GM18861 (cell line): ENCODE results near the gene MLH1.
"Not testable (repeated sequence)": the region's sequence is repeated elsewhere in the genome, so short reads cannot be mapped to it uniquely, and the experiment has no call there.

Experiments
- ATAC-seq: cut with Tn5 transposase; IDR thresholded peaks from one replicate; pipeline ENCODE4 v1.9.1; 2021; ENCODE audit not compliant: unreplicated experiment

Gene MLH1

GRCh38 chr3:37032961-37033360, 39.6 kb downstream of the MLH1 start:
- ATAC-seq = no peak

GRCh38 chr3:37037352-37037751, 44.0 kb downstream of the MLH1 start:
- no peak for ATAC-seq

GRCh38 chr3:37039161-37039846, 46.0 kb downstream of the MLH1 start:
- ATAC-seq = no peak

- no peak for ATAC-seq
Observed at GRCh38 chr3:37040231-37040630, 46.9 kb downstream of the MLH1 start.

- no peak for ATAC-seq
Observed at GRCh38 chr3:37041546-37042195, 48.4 kb downstream of the MLH1 start.

GRCh38 chr3:37042712-37043111, 49.4 kb downstream of the MLH1 start:
- ATAC-seq = not testable (repeated sequence)

- ATAC-seq = no peak
Observed at GRCh38 chr3:37050282-37050681, 57.0 kb downstream of the MLH1 start.

GRCh38 chr3:37052860-37053259, 59.5 kb downstream of the MLH1 start:
- ATAC-seq = no peak

GRCh38 chr3:37053337-37053736, 60.0 kb downstream of the MLH1 start:
- no peak for ATAC-seq

- ATAC-seq = no peak
Observed at GRCh38 chr3:37053753-37054152, 60.4 kb downstream of the MLH1 start.

- peak; percentile 94 for ATAC-seq
Observed at GRCh38 chr3:37054370-37054769, 61.1 kb downstream of the MLH1 start.

- ATAC-seq = not testable (repeated sequence)
Observed at GRCh38 chr3:37055077-37055476, 61.8 kb downstream of the MLH1 start.

- no peak for ATAC-seq
Observed at GRCh38 chr3:37056826-37057225, 63.5 kb downstream of the MLH1 start.

GRCh38 chr3:37058117-37058516, 64.8 kb downstream of the MLH1 start:
- ATAC-seq = no peak

- ATAC-seq = no peak
Observed at GRCh38 chr3:37064747-37065146, 71.4 kb downstream of the MLH1 start.

- no peak for ATAC-seq
Observed at GRCh38 chr3:37067577-37067976, 74.3 kb downstream of the MLH1 start.

- no peak for ATAC-seq
Observed at GRCh38 chr3:37068031-37068430, 74.7 kb downstream of the MLH1 start.

- ATAC-seq = no peak
Observed at GRCh38 chr3:37071921-37072320, 78.6 kb downstream of the MLH1 start.

GRCh38 chr3:37072892-37073291, 79.6 kb downstream of the MLH1 start:
- ATAC-seq = no peak

- no peak for ATAC-seq
Observed at GRCh38 chr3:37074178-37074577, 80.9 kb downstream of the MLH1 start.

GRCh38 chr3:37075955-37076354, 82.6 kb downstream of the MLH1 start:
- no peak for ATAC-seq

GRCh38 chr3:37082317-37082716, 89.0 kb downstream of the MLH1 start:
- ATAC-seq = no peak

GRCh38 chr3:37086918-37087317, 93.6 kb downstream of the MLH1 start:
- no peak for ATAC-seq
